Measurements from ENCODE around the gene VIT. TPM values are rescaled to one million over a fixed set of nuclear protein-coding genes. Genes with fewer than 3 reads are reported as not detected.

The VIT gene
- polyA plus RNA-seq, 3 donors = not detected

GRCh38 chr2:36800381-36800780 lies 103.9 kb downstream of the VIT start:
- Mint-ChIP-seq H3K36me3 (no peaks in the 10 kb centered on the region), H3K4me1 (no peaks in the 10 kb centered on the region), H3K4me3 (no peak overlapping the region), H3K27ac (no peak overlapping the region), H3K9me3 (peaks cover 0 to 6% (median 0%) of the 10 kb centered on the region in 7 donors), H3K27me3 (ENCODE audit: low read depth in 3 of 3) (peaks cover 0 to 2% (median 2%) of the 10 kb centered on the region in 3 donors)
- Histone ChIP-seq H3K27me3 (ENCODE audit: control insufficient read depth in 2 of 2, insufficient read depth in 2 of 2, low read length in 2 of 2) (no peaks in the 10 kb centered on the region), H3K4me3 (replicated peaks in 1 of 3; ENCODE audit: low read depth in 2 of 3, low read length in 3 of 3) (no peak overlapping the region), H3K36me3 (replicated peaks in 1 of 2; ENCODE audit: control insufficient read depth in 1 of 2, insufficient read depth in 2 of 2, low read length in 2 of 2) (no peaks in the 10 kb centered on the region), H3K27ac (ENCODE audit: low read depth in 1 of 2, low read length in 2 of 2) (no peak overlapping the region), H4K20me1 (ENCODE audit: insufficient read depth, low read length) (no peaks in the 10 kb centered on the region), H3K4me1 (ENCODE audit: control insufficient read depth in 1 of 2, insufficient read depth in 2 of 2, low read length in 2 of 2) (no peaks in the 10 kb centered on the region), H3K9me3 (replicated peaks in 1 of 2; ENCODE audit: control insufficient read depth in 1 of 2, insufficient read depth in 1 of 2, low read length in 2 of 2) (no peaks in the 10 kb centered on the region), H3K79me2 (ENCODE audit: insufficient read depth, low read length) (no peaks in the 10 kb centered on the region), H3K9ac (ENCODE audit: insufficient read depth, low read length, poor library complexity, severe bottlenecking) (no peak overlapping the region), H3K4me2 (replicated peaks; ENCODE audit: extremely low read depth, low read length, poor library complexity, severe bottlenecking) (no peak overlapping the region), H2AFZ (ENCODE audit: insufficient read depth, low read depth, low read length, poor library complexity, severe bottlenecking) (no peak overlapping the region)
- TF ChIP-seq, protein P1, sequence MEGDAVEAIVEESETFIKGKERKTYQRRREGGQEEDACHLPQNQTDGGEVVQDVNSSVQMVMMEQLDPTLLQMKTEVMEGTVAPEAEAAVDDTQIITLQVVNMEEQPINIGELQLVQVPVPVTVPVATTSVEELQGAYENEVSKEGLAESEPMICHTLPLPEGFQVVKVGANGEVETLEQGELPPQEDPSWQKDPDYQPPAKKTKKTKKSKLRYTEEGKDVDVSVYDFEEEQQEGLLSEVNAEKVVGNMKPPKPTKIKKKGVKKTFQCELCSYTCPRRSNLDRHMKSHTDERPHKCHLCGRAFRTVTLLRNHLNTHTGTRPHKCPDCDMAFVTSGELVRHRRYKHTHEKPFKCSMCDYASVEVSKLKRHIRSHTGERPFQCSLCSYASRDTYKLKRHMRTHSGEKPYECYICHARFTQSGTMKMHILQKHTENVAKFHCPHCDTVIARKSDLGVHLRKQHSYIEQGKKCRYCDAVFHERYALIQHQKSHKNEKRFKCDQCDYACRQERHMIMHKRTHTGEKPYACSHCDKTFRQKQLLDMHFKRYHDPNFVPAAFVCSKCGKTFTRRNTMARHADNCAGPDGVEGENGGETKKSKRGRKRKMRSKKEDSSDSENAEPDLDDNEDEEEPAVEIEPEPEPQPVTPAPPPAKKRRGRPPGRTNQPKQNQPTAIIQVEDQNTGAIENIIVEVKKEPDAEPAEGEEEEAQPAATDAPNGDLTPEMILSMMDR (IDR thresholded peaks at IDR 0.05) = no peak
- intact Hi-C loops (cut with micrococcal nuclease) = no loop called here
- 86% methylated on average over 1 of the region's 11 CpGs for WGBS (ENCODE audit: insufficient coverage)
- no peak for DNase-seq

DNA sequence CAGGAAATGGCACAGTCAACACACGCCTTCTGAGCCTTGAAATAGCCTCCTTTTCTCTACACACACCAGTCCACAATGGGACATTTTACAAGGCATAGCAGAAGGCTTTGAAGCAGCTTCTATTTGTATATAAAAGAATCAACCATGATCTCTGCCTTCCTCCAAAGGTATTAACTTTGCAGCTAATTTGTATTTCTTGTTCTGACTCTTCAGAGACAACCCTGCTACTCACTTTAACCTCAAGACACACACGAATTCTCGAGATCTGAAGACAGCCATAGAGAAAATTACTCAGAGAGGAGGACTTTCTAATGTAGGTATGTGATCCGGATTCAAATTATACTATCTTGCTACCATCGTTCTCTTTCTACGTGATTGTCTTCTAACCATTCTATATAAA lies 104.6 kb downstream of the VIT start:
- Histone ChIP-seq H3K36me3 (replicated peaks in 1 of 2; ENCODE audit: control insufficient read depth in 1 of 2, insufficient read depth in 2 of 2, low read length in 2 of 2) (no peaks in the 10 kb centered on the region), H3K27ac (ENCODE audit: low read depth in 1 of 2, low read length in 2 of 2) (no peak overlapping the region), H3K4me1 (ENCODE audit: control insufficient read depth in 1 of 2, insufficient read depth in 2 of 2, low read length in 2 of 2) (no peaks in the 10 kb centered on the region), H3K27me3 (ENCODE audit: control insufficient read depth in 2 of 2, insufficient read depth in 2 of 2, low read length in 2 of 2) (no peaks in the 10 kb centered on the region), H3K9me3 (replicated peaks in 1 of 2; ENCODE audit: control insufficient read depth in 1 of 2, insufficient read depth in 1 of 2, low read length in 2 of 2) (no peaks in the 10 kb centered on the region), H3K4me3 (replicated peaks in 1 of 3; ENCODE audit: low read depth in 2 of 3, low read length in 3 of 3) (no peak overlapping the region), H3K79me2 (ENCODE audit: insufficient read depth, low read length) (no peaks in the 10 kb centered on the region), H2AFZ (ENCODE audit: insufficient read depth, low read depth, low read length, poor library complexity, severe bottlenecking) (no peak overlapping the region), H4K20me1 (ENCODE audit: insufficient read depth, low read length) (no peaks in the 10 kb centered on the region), H3K4me2 (replicated peaks; ENCODE audit: extremely low read depth, low read length, poor library complexity, severe bottlenecking) (no peak overlapping the region), H3K9ac (ENCODE audit: insufficient read depth, low read length, poor library complexity, severe bottlenecking) (no peak overlapping the region)
- TF ChIP-seq, protein P1 (IDR thresholded peaks at IDR 0.05) = no peak
- Mint-ChIP-seq H3K4me1 (no peaks in the 10 kb centered on the region), H3K4me3 (no peak overlapping the region), H3K9me3 (peaks cover 0 to 6% (median 0%) of the 10 kb centered on the region in 7 donors), H3K27ac (no peak overlapping the region), H3K36me3 (no peaks in the 10 kb centered on the region), H3K27me3 (ENCODE audit: low read depth in 3 of 3) (peaks cover 0 to 3% (median 2%) of the 10 kb centered on the region in 3 donors)
- no CpG with 5 or more reads among the region's 6 CpGs for WGBS (ENCODE audit: insufficient coverage)
- DNase-seq = no peak
- intact Hi-C loops (cut with micrococcal nuclease) = no loop called here
